HepG2 (cell line): ENCODE data around the gene ODC1. TPM values are rescaled to one million over a fixed set of nuclear protein-coding genes. Genes with fewer than 3 reads are reported as not detected.

Experiments
- BRD4 ChIP-seq: sonication (generic); formaldehyde crosslinking; IDR thresholded peaks from 2 replicates; pipeline ENCODE4 v1.4.0; 2020; ENCODE audit warnings: missing genetic modification reagents
- GATAD1 ChIP-seq: IDR thresholded peaks from 2 replicates; pipeline ENCODE4 v1.6.1; 2016; ENCODE audit warnings: missing genetic modification reagents, missing compliant biosample characterization
- KDM5B ChIP-seq: sonication (generic); formaldehyde crosslinking; IDR thresholded peaks from 2 replicates; pipeline ENCODE4 v1.4.0; 2020; ENCODE audit warnings: missing genetic modification reagents, mild to moderate bottlenecking, borderline replicate concordance
- YY1 ChIP-seq: IDR thresholded peaks from 2 replicates; pipeline ENCODE4 v1.6.1; 2011; ENCODE audit warnings: low read length, low read depth, moderate library complexity, mild to moderate bottlenecking; ENCODE audit not compliant: insufficient read depth, insufficient replicate concordance
- ZNF441 ChIP-seq: sonication (generic); formaldehyde crosslinking; IDR thresholded peaks from 2 replicates; pipeline ENCODE4 v1.7.0; 2021; ENCODE audit warnings: missing genetic modification reagents, borderline replicate concordance
- ZNF572 ChIP-seq: sonication (generic); formaldehyde crosslinking; IDR thresholded peaks from 2 replicates; pipeline ENCODE4 v1.5.1; 2020; ENCODE audit warnings: mild to moderate bottlenecking, missing genetic modification reagents
- polyA plus RNA-seq, 8 experiments: library from polyadenylated mRNA; depleted of rRNA in 3 of 8; stranded (reverse) in 7 of 8; unstranded in 1 of 8; fragments of >200 nt; fragmentation: Illumina TruSeq in 4 of 8; extraction: Trizol in 4 of 8; gene quantifications; 2 replicates each; pipeline versions ENCODE4 v1.2.1 to v1.2.3, GENCODE V29; 2011 to 2016; ENCODE audit warnings: low read depth in 4 of 8, missing spikeins in 1 of 8, mixed read lengths in 1 of 8; ENCODE audit not compliant: insufficient read depth in 1 of 8
- total RNA-seq, 5 experiments: library from RNA; depleted of rRNA; stranded (reverse); fragments of >200 nt; fragmentation: Illumina TruSeq; extraction: Trizol; gene quantifications; 2 replicates each; pipeline ENCODE4 v1.2.3, GENCODE V29; 2016; ENCODE audit warnings: low read depth in 1 of 5
- TF ChIP-seq, protein P1 (sequence below): sonication (generic); formaldehyde crosslinking; IDR thresholded peaks from 2 replicates; pipeline ENCODE4 v1.8.1; 2023; ENCODE audit warnings: mild to moderate bottlenecking, inconsistent platforms, moderate library complexity, missing genetic modification reagents, borderline replicate concordance
- TF ChIP-seq, protein P2 (sequence below): sonication (generic); formaldehyde crosslinking; IDR thresholded peaks from 2 replicates; pipeline ENCODE4 v1.5.1; 2020; ENCODE audit warnings: mild to moderate bottlenecking, missing genetic modification reagents
- TF ChIP-seq, protein P3 (sequence below): sonication (generic); formaldehyde crosslinking; IDR thresholded peaks from 2 replicates; pipeline ENCODE4 v1.5.1; 2020; ENCODE audit warnings: mild to moderate bottlenecking, missing genetic modification reagents, moderate library complexity
- TF ChIP-seq, protein P4 (sequence below): sonication (generic); formaldehyde crosslinking; IDR thresholded peaks from 2 replicates; pipeline ENCODE4 v1.5.1; 2020; ENCODE audit warnings: mild to moderate bottlenecking, moderate library complexity, missing genetic modification reagents
- TF ChIP-seq, protein P5 (sequence below): IDR thresholded peaks from 2 replicates; pipeline ENCODE4 v1.6.1; 2012; ENCODE audit warnings: low read length, improper control_type of control experiment

The ODC1 gene
- total and polyA plus RNA-seq, 2 of the 13 experiments (the other 11 are each of a cell fraction or from before 2014, with no cell fraction given) = 142 to 371 TPM

DNA sequence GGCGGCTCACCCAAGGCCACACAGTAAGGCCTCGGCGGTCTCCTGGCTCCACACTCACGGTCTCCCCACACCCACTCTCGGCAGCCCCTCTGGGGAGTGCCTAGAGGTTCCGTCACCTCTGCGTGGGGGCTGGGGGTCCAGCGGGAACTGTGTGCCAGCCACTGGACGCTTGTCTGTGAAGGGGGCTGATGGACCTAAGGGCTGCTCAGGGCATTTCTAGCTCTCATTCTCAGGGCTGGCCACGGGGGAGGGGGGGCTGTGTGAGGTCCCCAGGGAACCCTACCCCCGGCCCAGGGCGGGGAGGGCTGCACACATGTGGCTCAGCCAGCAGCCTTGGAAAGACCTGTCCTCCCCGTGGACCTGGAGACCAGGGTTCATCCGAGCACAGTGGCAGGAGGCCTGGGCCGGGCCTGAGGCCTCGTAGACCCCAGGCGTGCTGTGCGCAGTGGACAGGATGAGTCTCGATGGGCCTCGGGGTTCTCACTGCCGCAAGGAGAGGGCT, 27.1 kb upstream of the ODC1 start (continued):
- TF ChIP-seq ZNF441 (CRISPR knock-in tag) (peak; percentile 41; the same call in 1 of the 2 replicates), ZNF572 (CRISPR knock-in tag) (peak; percentile 20; the same call in 1 of the 2 replicates), KDM5B (CRISPR knock-in tag) (peak; percentile 52; the same call in 1 of the 2 replicates), GATAD1 (CRISPR knock-in tag) (no peak), BRD4 (CRISPR knock-in tag) (no peak), YY1 (no peak)
- TF ChIP-seq, protein P1, sequence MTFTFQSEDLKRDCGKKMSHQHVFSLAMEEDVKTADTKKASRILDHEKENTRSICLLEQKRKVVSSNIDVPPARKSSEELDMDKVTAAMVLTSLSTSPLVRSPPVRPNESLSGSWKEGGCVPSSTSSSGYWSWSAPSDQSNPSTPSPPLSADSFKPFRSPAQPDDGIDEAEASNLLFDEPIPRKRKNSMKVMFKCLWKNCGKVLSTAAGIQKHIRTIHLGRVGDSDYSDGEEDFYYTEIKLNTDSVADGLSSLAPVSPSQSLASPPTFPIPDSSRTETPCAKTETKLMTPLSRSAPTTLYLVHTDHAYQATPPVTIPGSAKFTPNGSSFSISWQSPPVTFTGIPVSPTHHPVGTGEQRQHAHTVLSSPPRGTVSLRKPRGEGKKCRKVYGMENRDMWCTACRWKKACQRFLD (CRISPR knock-in tag) = no peak
- TF ChIP-seq, protein P2, sequence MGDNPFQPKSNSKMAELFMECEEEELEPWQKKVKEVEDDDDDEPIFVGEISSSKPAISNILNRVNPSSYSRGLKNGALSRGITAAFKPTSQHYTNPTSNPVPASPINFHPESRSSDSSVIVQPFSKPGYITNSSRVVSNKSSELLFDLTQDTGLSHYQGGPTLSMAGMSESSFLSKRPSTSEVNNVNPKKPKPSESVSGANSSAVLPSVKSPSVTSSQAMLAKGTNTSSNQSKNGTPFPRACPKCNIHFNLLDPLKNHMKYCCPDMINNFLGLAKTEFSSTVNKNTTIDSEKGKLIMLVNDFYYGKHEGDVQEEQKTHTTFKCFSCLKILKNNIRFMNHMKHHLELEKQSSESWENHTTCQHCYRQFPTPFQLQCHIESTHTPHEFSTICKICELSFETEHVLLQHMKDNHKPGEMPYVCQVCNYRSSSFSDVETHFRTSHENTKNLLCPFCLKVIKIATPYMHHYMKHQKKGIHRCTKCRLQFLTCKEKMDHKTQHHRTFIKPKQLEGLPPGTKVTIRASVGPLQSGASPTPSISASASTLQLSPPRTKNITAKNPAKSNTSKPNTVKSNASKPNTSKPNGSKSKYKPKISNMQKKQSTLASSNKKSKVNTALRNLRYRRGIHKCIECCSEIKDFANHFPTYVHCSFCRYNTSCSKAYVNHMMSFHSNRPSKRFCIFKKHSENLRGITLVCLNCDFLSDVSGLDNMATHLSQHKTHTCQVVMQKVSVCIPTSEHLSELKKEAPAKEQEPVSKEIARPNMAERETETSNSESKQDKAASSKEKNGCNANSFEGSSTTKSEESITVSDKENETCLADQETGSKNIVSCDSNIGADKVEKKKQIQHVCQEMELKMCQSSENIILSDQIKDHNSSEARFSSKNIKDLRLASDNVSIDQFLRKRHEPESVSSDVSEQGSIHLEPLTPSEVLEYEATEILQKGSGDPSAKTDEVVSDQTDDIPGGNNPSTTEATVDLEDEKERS (CRISPR knock-in tag) = no peak
- TF ChIP-seq, protein P3, sequence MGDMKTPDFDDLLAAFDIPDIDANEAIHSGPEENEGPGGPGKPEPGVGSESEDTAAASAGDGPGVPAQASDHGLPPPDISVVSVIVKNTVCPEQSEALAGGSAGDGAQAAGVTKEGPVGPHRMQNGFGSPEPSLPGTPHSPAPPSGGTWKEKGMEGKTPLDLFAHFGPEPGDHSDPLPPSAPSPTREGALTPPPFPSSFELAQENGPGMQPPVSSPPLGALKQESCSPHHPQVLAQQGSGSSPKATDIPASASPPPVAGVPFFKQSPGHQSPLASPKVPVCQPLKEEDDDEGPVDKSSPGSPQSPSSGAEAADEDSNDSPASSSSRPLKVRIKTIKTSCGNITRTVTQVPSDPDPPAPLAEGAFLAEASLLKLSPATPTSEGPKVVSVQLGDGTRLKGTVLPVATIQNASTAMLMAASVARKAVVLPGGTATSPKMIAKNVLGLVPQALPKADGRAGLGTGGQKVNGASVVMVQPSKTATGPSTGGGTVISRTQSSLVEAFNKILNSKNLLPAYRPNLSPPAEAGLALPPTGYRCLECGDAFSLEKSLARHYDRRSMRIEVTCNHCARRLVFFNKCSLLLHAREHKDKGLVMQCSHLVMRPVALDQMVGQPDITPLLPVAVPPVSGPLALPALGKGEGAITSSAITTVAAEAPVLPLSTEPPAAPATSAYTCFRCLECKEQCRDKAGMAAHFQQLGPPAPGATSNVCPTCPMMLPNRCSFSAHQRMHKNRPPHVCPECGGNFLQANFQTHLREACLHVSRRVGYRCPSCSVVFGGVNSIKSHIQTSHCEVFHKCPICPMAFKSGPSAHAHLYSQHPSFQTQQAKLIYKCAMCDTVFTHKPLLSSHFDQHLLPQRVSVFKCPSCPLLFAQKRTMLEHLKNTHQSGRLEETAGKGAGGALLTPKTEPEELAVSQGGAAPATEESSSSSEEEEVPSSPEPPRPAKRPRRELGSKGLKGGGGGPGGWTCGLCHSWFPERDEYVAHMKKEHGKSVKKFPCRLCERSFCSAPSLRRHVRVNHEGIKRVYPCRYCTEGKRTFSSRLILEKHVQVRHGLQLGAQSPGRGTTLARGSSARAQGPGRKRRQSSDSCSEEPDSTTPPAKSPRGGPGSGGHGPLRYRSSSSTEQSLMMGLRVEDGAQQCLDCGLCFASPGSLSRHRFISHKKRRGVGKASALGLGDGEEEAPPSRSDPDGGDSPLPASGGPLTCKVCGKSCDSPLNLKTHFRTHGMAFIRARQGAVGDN = peak; percentile 74
- TF ChIP-seq, protein P4, sequence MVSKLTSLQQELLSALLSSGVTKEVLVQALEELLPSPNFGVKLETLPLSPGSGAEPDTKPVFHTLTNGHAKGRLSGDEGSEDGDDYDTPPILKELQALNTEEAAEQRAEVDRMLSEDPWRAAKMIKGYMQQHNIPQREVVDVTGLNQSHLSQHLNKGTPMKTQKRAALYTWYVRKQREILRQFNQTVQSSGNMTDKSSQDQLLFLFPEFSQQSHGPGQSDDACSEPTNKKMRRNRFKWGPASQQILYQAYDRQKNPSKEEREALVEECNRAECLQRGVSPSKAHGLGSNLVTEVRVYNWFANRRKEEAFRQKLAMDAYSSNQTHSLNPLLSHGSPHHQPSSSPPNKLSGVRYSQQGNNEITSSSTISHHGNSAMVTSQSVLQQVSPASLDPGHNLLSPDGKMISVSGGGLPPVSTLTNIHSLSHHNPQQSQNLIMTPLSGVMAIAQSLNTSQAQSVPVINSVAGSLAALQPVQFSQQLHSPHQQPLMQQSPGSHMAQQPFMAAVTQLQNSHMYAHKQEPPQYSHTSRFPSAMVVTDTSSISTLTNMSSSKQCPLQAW (CRISPR knock-in tag) = 0 out of 2 replicates have a peak, but pooled peaks have one; percentile 16
- TF ChIP-seq, protein P5, sequence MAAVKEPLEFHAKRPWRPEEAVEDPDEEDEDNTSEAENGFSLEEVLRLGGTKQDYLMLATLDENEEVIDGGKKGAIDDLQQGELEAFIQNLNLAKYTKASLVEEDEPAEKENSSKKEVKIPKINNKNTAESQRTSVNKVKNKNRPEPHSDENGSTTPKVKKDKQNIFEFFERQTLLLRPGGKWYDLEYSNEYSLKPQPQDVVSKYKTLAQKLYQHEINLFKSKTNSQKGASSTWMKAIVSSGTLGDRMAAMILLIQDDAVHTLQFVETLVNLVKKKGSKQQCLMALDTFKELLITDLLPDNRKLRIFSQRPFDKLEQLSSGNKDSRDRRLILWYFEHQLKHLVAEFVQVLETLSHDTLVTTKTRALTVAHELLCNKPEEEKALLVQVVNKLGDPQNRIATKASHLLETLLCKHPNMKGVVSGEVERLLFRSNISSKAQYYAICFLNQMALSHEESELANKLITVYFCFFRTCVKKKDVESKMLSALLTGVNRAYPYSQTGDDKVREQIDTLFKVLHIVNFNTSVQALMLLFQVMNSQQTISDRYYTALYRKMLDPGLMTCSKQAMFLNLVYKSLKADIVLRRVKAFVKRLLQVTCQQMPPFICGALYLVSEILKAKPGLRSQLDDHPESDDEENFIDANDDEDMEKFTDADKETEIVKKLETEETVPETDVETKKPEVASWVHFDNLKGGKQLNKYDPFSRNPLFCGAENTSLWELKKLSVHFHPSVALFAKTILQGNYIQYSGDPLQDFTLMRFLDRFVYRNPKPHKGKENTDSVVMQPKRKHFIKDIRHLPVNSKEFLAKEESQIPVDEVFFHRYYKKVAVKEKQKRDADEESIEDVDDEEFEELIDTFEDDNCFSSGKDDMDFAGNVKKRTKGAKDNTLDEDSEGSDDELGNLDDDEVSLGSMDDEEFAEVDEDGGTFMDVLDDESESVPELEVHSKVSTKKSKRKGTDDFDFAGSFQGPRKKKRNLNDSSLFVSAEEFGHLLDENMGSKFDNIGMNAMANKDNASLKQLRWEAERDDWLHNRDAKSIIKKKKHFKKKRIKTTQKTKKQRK = no peak
